Panc1 (cell line): ENCODE data around the gene CDC42EP4. TPM values are rescaled to one million over a fixed set of nuclear protein-coding genes. Genes with fewer than 3 reads are reported as not detected.

Experiments
- ATAC-seq: fragments of 200-7000 bp; cut with Tn5 transposase; 2 replicates; pipeline ENCODE4 v1.9.1; 2020; ENCODE audit warnings: mild to moderate bottlenecking, moderate library complexity
- BruUV-seq: library from RNA; stranded (reverse); fragments of 400-500 nt; replicated peaks from 2 replicates; lab custom pipeline; 2021; lab: Mats Ljungman, UMichigan
- CTCF ChIA-PET: fragments of 300-600 bp; sonication (Branson Sonifier 250); formaldehyde crosslinking; loops from one replicate; lab custom pipeline; 2022; ENCODE audit warnings: antibody characterized with exemption; lab: Charles Lee
- POLR2A ChIA-PET: fragments of 300-600 bp; sonication (Branson Sonifier 250); formaldehyde crosslinking; loops from one replicate; lab custom pipeline; 2022; ENCODE audit warnings: antibody characterized with exemption; lab: Charles Lee
- DNase-seq: peaks from one replicate; pipeline ENCODE4 v3.0.0-alpha.2; 2010; ENCODE audit warnings: low read depth, low spot score
- H3K27ac ChIP-seq: 2 replicates; pipeline ENCODE4 v1.5.1; 2011; ENCODE audit warnings: mild to moderate bottlenecking, low read length, inconsistent platforms
- H3K27me3 ChIP-seq: fragments of 200-500 bp; sonication (Bioruptor generic); 2 replicates; pipeline ENCODE4 v1.6.0; 2014; ENCODE audit warnings: low read length, inconsistent platforms; ENCODE audit not compliant: control insufficient read depth, insufficient read depth
- H3K36me3 ChIP-seq: fragments of 200-500 bp; sonication (Bioruptor generic); 2 replicates; pipeline ENCODE4 v1.5.1; 2014; ENCODE audit warnings: inconsistent platforms, mild to moderate bottlenecking, low read length, moderate library complexity; ENCODE audit not compliant: control insufficient read depth, insufficient read depth
- H3K4me1 ChIP-seq: 2 replicates; pipeline ENCODE4 v1.5.1; 2011; ENCODE audit warnings: inconsistent platforms, mild to moderate bottlenecking, low read length, moderate library complexity; ENCODE audit not compliant: control insufficient read depth, insufficient read depth
- H3K4me3 ChIP-seq, 2 experiments: 2 replicates each; pipeline ENCODE4 v1.5.1; 2011 to 2012; ENCODE audit warnings: low read depth in 2 of 2, low read length in 2 of 2, mild to moderate bottlenecking in 2 of 2, inconsistent platforms in 1 of 2, moderate library complexity in 1 of 2
- H3K9me3 ChIP-seq: fragments of 200-500 bp; sonication (Bioruptor generic); 2 replicates; pipeline ENCODE4 v1.5.1; 2014; ENCODE audit warnings: low read depth, mild to moderate bottlenecking, inconsistent platforms, low read length, moderate library complexity; ENCODE audit not compliant: control insufficient read depth, insufficient read depth
- CTCF ChIP-seq: fragments of 450-650 bp; IDR thresholded peaks from 2 replicates; pipeline ENCODE4 v1.5.1; 2017; ENCODE audit warnings: mild to moderate bottlenecking
- POLR2AphosphoS5 ChIP-seq: IDR thresholded peaks from 2 replicates; pipeline ENCODE4 v1.6.1; 2012; ENCODE audit warnings: mild to moderate bottlenecking, low read depth, low read length, moderate library complexity
- REST ChIP-seq, 2 experiments: IDR thresholded peaks; 2 replicates each; pipeline ENCODE4 v1.6.1; 2011 to 2012; ENCODE audit warnings: low read depth in 2 of 2, control low read depth in 1 of 2, low read length in 1 of 2, mild to moderate bottlenecking in 1 of 2, moderate library complexity in 1 of 2; ENCODE audit not compliant: insufficient read depth in 1 of 2
- SIN3A ChIP-seq: IDR thresholded peaks from 2 replicates; pipeline ENCODE4 v1.6.1; 2012; ENCODE audit warnings: low read depth, mild to moderate bottlenecking, low read length, moderate library complexity, borderline replicate concordance; ENCODE audit not compliant: insufficient read depth
- TCF7L2 ChIP-seq: IDR thresholded peaks from 2 replicates; pipeline ENCODE4 v1.6.1; 2011; ENCODE audit warnings: mild to moderate bottlenecking, low read depth, low read length, inconsistent platforms
- in situ Hi-C: cut with HindIII; loops from 2 replicates; pipeline ENCODE4 v1.10.0; 2016; ENCODE audit warnings: low sequenced_read_pairs, low pct_unique_long_range_greater_than_20kb
- intact Hi-C: fragments of 100-400 bp; cut with micrococcal nuclease; formaldehyde crosslinking; loops from one replicate; pipeline ENCODE4 v1.10.0; 2022; ENCODE audit not compliant: unreplicated experiment
- total RNA-seq: library from RNA; stranded (reverse); gene quantifications from one replicate; pipeline ENCODE4 v1.2.1, GENCODE V29; 2021; ENCODE audit not compliant: unreplicated experiment

CDC42EP4 gene
- total RNA-seq, 1 experiment from 2014 or later: 65.9 TPM

GRCh38 chr17:73342050-73342522 lies 30.3 kb upstream of the CDC42EP4 start:
- Histone ChIP-seq H3K36me3 (no peaks in the 10 kb centered on the region), H3K4me3 (no peak overlapping the region), H3K4me1 (peaks cover 35% of the 10 kb centered on the region), H3K27ac (peak overlapping the region; percentile 85), H3K27me3 (no peaks in the 10 kb centered on the region), H3K9me3 (no peaks in the 10 kb centered on the region)
- intact Hi-C loops (no loop called here), in situ Hi-C loops (no loop called here)
- TF ChIP-seq TCF7L2: no peak
- TF ChIP-seq SIN3A: no peak
- no peak for TF ChIP-seq CTCF
- TF ChIP-seq REST (IDR thresholded peaks at IDR 0.05; ENCODE audit: insufficient read depth in 1 of 2, low read depth in 2 of 2, low read length in 1 of 2): no peak
- no peak; the same call in 1 of the 2 replicates for TF ChIP-seq POLR2AphosphoS5
- ChIA-PET CTCF (no interaction called here), POLR2A (no interaction called here)
- no TSS peak for BruUV-seq
- DNase-seq (no peak), ATAC-seq (peak; percentile 90)

- ATAC-seq (peak; percentile 46), DNase-seq (no peak)
- in situ Hi-C loops: no loop called here
- BruUV-seq: no TSS peak
- Histone ChIP-seq H3K4me3 (no peak overlapping the region), H3K9me3 (no peaks in the 10 kb centered on the region), H3K27ac (peak overlapping the region; percentile 85), H3K4me1 (peaks cover 35% of the 10 kb centered on the region), H3K27me3 (no peaks in the 10 kb centered on the region), H3K36me3 (no peaks in the 10 kb centered on the region)
- ChIA-PET POLR2A (interaction anchor here (0.6 kb wide), 1 partner anchor 28 kb away, joined by 3 read pairs; no protein-coding TSS in a partner anchor), CTCF (no interaction called here)
- TF ChIP-seq SIN3A: no peak
- TF ChIP-seq TCF7L2: no peak
- no peak for TF ChIP-seq REST (IDR thresholded peaks at IDR 0.05; ENCODE audit: insufficient read depth in 1 of 2, low read depth in 2 of 2, low read length in 1 of 2)
- no peak for TF ChIP-seq CTCF
- no peak for TF ChIP-seq POLR2AphosphoS5
- intact Hi-C loops: no loop called here
These were observed 29.7 kb upstream of the CDC42EP4 start for GRCh38 chr17:73341350-73342049.
